ENCODE measurements around the gene DAZAP1. TPM values are rescaled to one million over a fixed set of nuclear protein-coding genes. Genes with fewer than 3 reads are reported as not detected.

The DAZAP1 gene
- total and polyA plus RNA-seq, 2 experiments from 2014 or later: 11.0 to 56.6 TPM

DNA sequence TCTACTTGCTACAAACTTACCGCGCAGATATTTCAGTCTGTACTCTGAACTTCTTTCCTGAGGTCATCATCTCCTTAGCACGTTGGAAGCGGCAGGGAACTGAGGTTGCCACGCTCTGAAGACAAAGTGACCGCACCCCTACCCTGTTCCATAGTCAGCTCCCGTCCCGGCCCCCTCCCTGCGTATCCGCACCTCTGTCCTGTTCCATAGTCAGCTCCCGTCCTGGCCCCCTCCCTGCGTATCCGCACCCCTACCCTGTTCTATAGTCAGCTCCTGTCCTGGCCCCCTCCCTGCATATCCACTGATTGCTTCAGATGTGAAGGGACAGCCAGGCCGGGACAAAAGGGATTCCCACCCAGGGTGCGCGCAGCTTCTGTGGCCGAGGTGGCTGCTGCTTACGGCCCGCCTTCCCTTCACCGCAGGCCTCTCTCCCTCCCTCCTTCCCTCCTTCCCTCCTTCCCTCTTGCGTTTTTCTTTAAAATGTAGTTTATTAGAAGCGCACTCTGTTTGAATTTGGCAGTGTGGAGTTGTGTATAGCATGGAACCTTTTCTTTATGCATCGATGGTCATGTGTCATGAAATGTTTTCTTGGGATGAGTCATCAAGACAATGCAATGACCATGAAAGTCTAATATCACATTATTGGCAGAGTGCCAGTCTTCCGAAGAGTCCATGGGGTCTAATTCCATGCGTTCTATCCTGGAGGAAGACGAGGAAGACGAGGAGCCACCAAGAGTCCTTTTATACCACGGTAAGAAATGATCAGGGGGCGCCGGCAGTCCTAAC lies 45.6 kb upstream of the DAZAP1 start:
- DNase-seq: peak; percentile 77
- 29 to 30% methylated on average over 24 to 30 of the region's 30 CpGs for WGBS, 2 experiments (ENCODE audit: low coverage in 1 of 2, low lambda C conversion rate in 2 of 2, missing lambda C conversion rate in 2 of 2)
- Histone ChIP-seq H4K20me1 (ENCODE audit: insufficient read depth) (no peaks in the 10 kb centered on the region), H3K79me2 (ENCODE audit: insufficient read depth) (peaks cover 36% of the 10 kb centered on the region), H3K9me2 (ENCODE audit: insufficient read depth) (no peaks in the 10 kb centered on the region), H3K27ac (peak overlapping the region; percentile 97), H3K4me1 (ENCODE audit: insufficient read depth) (peaks cover 22% of the 10 kb centered on the region), H3K4me2 (ENCODE audit: unreplicated experiment) (peak overlapping the region; percentile 85), H3K4me3 (peak overlapping the region; percentile 71), H3K9ac (peak overlapping the region; percentile 84), H3F3A (ENCODE audit: insufficient read depth) (peaks cover 33% of the 10 kb centered on the region), H3K36me3 (ENCODE audit: low read depth) (peaks cover 31% of the 10 kb centered on the region; the same call in 1 of the 2 replicates), H2AFZ (peak overlapping the region; percentile 16; the same call in 1 of the 2 replicates), H3K9me3 (ENCODE audit: low read depth) (no peaks in the 10 kb centered on the region), H3K27me3 (replicated peaks; ENCODE audit: insufficient read depth) (no peaks in the 10 kb centered on the region)
- in situ Hi-C loops (cut with MboI): no loop called here
- TF ChIP-seq EZH2phosphoT487 (IDR thresholded peaks at IDR 0.05; ENCODE audit: insufficient read depth, low read depth) (no peak), EZH2 (IDR thresholded peaks at IDR 0.05; ENCODE audit: insufficient read depth, poor library complexity, severe bottlenecking) (no peak)

DNA sequence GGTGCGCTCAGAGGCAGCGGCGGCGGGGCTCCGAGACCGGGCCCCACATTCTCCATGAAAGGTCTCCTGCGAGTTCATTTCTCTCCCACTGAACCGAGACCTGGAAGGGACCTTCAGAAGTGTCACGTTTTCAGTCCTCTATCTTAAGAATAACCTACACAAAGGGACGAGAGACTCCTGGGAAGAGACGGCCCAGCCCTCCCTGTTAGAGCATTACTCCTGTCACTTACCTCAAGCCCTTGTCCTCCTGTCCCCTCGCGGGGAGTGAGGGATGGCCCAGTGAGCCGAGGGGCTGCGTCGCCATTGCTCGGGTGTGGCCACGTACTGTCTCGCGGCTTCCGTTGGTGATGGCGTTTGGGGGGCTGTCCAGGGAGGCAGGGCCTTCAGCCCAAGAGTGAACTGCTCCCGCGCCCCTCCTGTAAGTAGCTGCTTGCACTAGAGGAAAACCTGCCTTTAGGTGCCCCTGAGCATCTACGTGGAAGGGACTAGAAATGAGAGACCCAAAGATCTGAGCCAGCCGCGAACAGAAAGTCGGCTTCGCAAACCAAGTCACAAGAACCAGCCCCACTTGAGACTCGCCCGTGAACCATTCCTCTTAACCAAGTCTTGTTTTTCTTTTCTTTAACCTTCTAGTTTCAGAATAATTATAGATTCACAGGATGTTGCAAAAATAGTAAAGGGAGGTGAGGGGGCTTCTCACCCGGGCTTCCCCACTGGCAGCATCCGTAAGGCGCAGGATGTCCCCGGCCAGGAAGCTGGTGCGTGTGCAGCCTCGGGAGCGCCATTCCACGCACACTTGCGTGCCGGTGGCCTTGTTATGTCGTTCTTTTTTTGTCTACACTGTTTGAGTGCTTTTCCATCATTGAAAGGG lies 44.8 kb upstream of the DAZAP1 start:
- H4K20me1 ChIP-seq (ENCODE audit: insufficient read depth): no peaks in the 10 kb centered on the region
- H3K4me2 ChIP-seq (ENCODE audit: unreplicated experiment): peak overlapping the region; percentile 85
- peak overlapping the region; percentile 97 for H3K27ac ChIP-seq
- TF ChIP-seq EZH2 (IDR thresholded peaks at IDR 0.05; ENCODE audit: insufficient read depth, poor library complexity, severe bottlenecking): no peak
- no peak for TF ChIP-seq EZH2phosphoT487 (IDR thresholded peaks at IDR 0.05; ENCODE audit: insufficient read depth, low read depth)
- no peaks in the 10 kb centered on the region for H3K9me3 ChIP-seq (ENCODE audit: low read depth)
- H2AFZ ChIP-seq: no peak overlapping the region
- no peaks in the 10 kb centered on the region for H3K27me3 ChIP-seq (replicated peaks; ENCODE audit: insufficient read depth)
- peaks cover 31% of the 10 kb centered on the region for H3K79me2 ChIP-seq (ENCODE audit: insufficient read depth)
- H3K36me3 ChIP-seq (ENCODE audit: low read depth): peaks cover 32% of the 10 kb centered on the region; the same call in 1 of the 2 replicates
- peaks cover 33% of the 10 kb centered on the region for H3F3A ChIP-seq (ENCODE audit: insufficient read depth)
- DNase-seq: no peak
- peak overlapping the region; percentile 84; the same call in 1 of the 2 replicates for H3K9ac ChIP-seq
- H3K9me2 ChIP-seq (ENCODE audit: insufficient read depth): no peaks in the 10 kb centered on the region
- 95 to 96% methylated on average over 42 of the region's 42 CpGs for WGBS, 2 experiments (ENCODE audit: low coverage in 1 of 2, low lambda C conversion rate in 2 of 2, missing lambda C conversion rate in 2 of 2)
- in situ Hi-C loops (cut with MboI): no loop called here
- peak overlapping the region; percentile 71; the same call in 1 of the 2 replicates for H3K4me3 ChIP-seq
- H3K4me1 ChIP-seq (ENCODE audit: insufficient read depth): peaks cover 22% of the 10 kb centered on the region

GRCh38 chr19:1363599-1363998 lies 43.8 kb upstream of the DAZAP1 start:
- Histone ChIP-seq H3K9me3 (ENCODE audit: low read depth) (no peaks in the 10 kb centered on the region), H3F3A (ENCODE audit: insufficient read depth) (peaks cover 33% of the 10 kb centered on the region), H3K4me3 (no peak overlapping the region), H2AFZ (no peak overlapping the region), H3K27me3 (replicated peaks; ENCODE audit: insufficient read depth) (no peaks in the 10 kb centered on the region), H3K27ac (no peak overlapping the region), H4K20me1 (ENCODE audit: insufficient read depth) (no peaks in the 10 kb centered on the region), H3K9ac (no peak overlapping the region), H3K9me2 (ENCODE audit: insufficient read depth) (no peaks in the 10 kb centered on the region), H3K4me1 (ENCODE audit: insufficient read depth) (peaks cover 22% of the 10 kb centered on the region), H3K36me3 (ENCODE audit: low read depth) (peaks cover 26% of the 10 kb centered on the region; the same call in 1 of the 2 replicates), H3K4me2 (ENCODE audit: unreplicated experiment) (no peak overlapping the region), H3K79me2 (ENCODE audit: insufficient read depth) (peaks cover 31% of the 10 kb centered on the region)
- in situ Hi-C loops (cut with MboI): no loop called here
- DNase-seq: no peak
- no peak for TF ChIP-seq EZH2 (IDR thresholded peaks at IDR 0.05; ENCODE audit: insufficient read depth, poor library complexity, severe bottlenecking)
- no peak for TF ChIP-seq EZH2phosphoT487 (IDR thresholded peaks at IDR 0.05; ENCODE audit: insufficient read depth, low read depth)
- WGBS, 2 experiments (ENCODE audit: low coverage in 1 of 2, low lambda C conversion rate in 2 of 2, missing lambda C conversion rate in 2 of 2): 89% methylated on average over 10 of the region's 10 CpGs

GRCh38 chr19:1364070-1364704 lies 43.2 kb upstream of the DAZAP1 start:
- 82 to 87% methylated on average over 15 of the region's 15 CpGs for WGBS, 2 experiments (ENCODE audit: low coverage in 1 of 2, low lambda C conversion rate in 2 of 2, missing lambda C conversion rate in 2 of 2)
- Histone ChIP-seq H3K36me3 (ENCODE audit: low read depth) (peaks cover 26% of the 10 kb centered on the region; the same call in 1 of the 2 replicates), H3K79me2 (ENCODE audit: insufficient read depth) (peaks cover 31% of the 10 kb centered on the region), H3K4me2 (ENCODE audit: unreplicated experiment) (no peak overlapping the region), H3K27me3 (replicated peaks; ENCODE audit: insufficient read depth) (no peaks in the 10 kb centered on the region), H3K27ac (no peak overlapping the region), H3K4me1 (ENCODE audit: insufficient read depth) (peaks cover 22% of the 10 kb centered on the region), H3K4me3 (no peak overlapping the region), H3F3A (ENCODE audit: insufficient read depth) (peaks cover 32% of the 10 kb centered on the region), H3K9ac (no peak overlapping the region), H3K9me2 (ENCODE audit: insufficient read depth) (no peaks in the 10 kb centered on the region), H3K9me3 (ENCODE audit: low read depth) (no peaks in the 10 kb centered on the region), H4K20me1 (ENCODE audit: insufficient read depth) (no peaks in the 10 kb centered on the region), H2AFZ (no peak overlapping the region)
- peak; percentile 31 for DNase-seq
- TF ChIP-seq EZH2 (IDR thresholded peaks at IDR 0.05; ENCODE audit: insufficient read depth, poor library complexity, severe bottlenecking): no peak
- TF ChIP-seq EZH2phosphoT487 (IDR thresholded peaks at IDR 0.05; ENCODE audit: insufficient read depth, low read depth): no peak
- in situ Hi-C loops (cut with MboI): no loop called here
